Progenitor cell of endocrine pancreas (in vitro differentiated cells): ENCODE measurements around the gene DNAJC11. TPM values are rescaled to one million over a fixed set of nuclear protein-coding genes. Genes with fewer than 3 reads are reported as not detected.

Experiments used
- DNase-seq: peaks from one replicate; pipeline ENCODE4 v3.0.0; 2021; ENCODE audit warnings: low spot score; ENCODE audit not compliant: unreplicated experiment
- H3K27ac Mint-ChIP-seq: 2 replicates; pipeline ENCODE4 v1.8.0; 2021; ENCODE audit warnings: mild to moderate bottlenecking, moderate library complexity, mixed read lengths
- H3K27me3 Mint-ChIP-seq: 2 replicates; pipeline ENCODE4 v1.8.0; 2021; ENCODE audit warnings: mixed read lengths
- H3K36me3 Mint-ChIP-seq: 2 replicates; pipeline ENCODE4 v1.8.0; 2022; ENCODE audit warnings: mixed read lengths; ENCODE audit not compliant: insufficient read depth
- H3K4me1 Mint-ChIP-seq: 2 replicates; pipeline ENCODE4 v1.8.0; 2021; ENCODE audit warnings: low read depth, mixed read lengths
- H3K4me3 Mint-ChIP-seq: 2 replicates; pipeline ENCODE4 v1.8.0; 2021; ENCODE audit warnings: low read depth, mild to moderate bottlenecking, moderate library complexity, mixed read lengths
- H3K9me3 Mint-ChIP-seq: 2 replicates; pipeline ENCODE4 v1.8.0; 2021; ENCODE audit warnings: low read depth, mixed read lengths
- CTCF ChIP-seq: fragments of 200-600 bp; sonication (generic); IDR thresholded peaks from one replicate; pipeline ENCODE4 v1.5.0; 2021; ENCODE audit warnings: antibody characterized with exemption, mild to moderate bottlenecking; ENCODE audit not compliant: unreplicated experiment
- total RNA-seq: library from RNA; stranded (reverse); gene quantifications from 2 replicates; pipeline ENCODE4 v1.2.1, GENCODE V29; 2021

Gene DNAJC11
- total RNA-seq, 1 donor from 2014 or later: 65.8 TPM

- Mint-ChIP-seq H3K27me3 (no peaks in the 10 kb centered on the region), H3K36me3 (peaks cover 25% of the 10 kb centered on the region), H3K4me3 (no peak overlapping the region), H3K4me1 (peaks cover 12% of the 10 kb centered on the region), H3K9me3 (no peaks in the 10 kb centered on the region), H3K27ac (no peak overlapping the region)
- DNase-seq: no peak
- TF ChIP-seq CTCF: no peak
These were observed 78.2 kb downstream of the DNAJC11 start for GRCh38 chr1:6623269-6623965.

- no peak for DNase-seq
- no peaks in the 10 kb centered on the region for H3K27me3 Mint-ChIP-seq
- H3K4me3 Mint-ChIP-seq: peak overlapping the region; percentile 5
- TF ChIP-seq CTCF: no peak
- H3K36me3 Mint-ChIP-seq: peaks cover 20% of the 10 kb centered on the region
- H3K4me1 Mint-ChIP-seq: peaks cover 12% of the 10 kb centered on the region
- no peaks in the 10 kb centered on the region for H3K9me3 Mint-ChIP-seq
- H3K27ac Mint-ChIP-seq: no peak overlapping the region
These were observed 79.0 kb downstream of the DNAJC11 start for GRCh38 chr1:6622396-6623152.

GRCh38 chr1:6621429-6622391 lies 79.9 kb downstream of the DNAJC11 start:
- no peak for DNase-seq
- peaks cover 12% of the 10 kb centered on the region for H3K4me1 Mint-ChIP-seq
- no peak for TF ChIP-seq CTCF
- no peak overlapping the region for H3K27ac Mint-ChIP-seq
- H3K27me3 Mint-ChIP-seq: no peaks in the 10 kb centered on the region
- peaks cover 19% of the 10 kb centered on the region for H3K36me3 Mint-ChIP-seq
- H3K4me3 Mint-ChIP-seq: no peak overlapping the region
- no peaks in the 10 kb centered on the region for H3K9me3 Mint-ChIP-seq

- H3K4me3 Mint-ChIP-seq: no peak overlapping the region
- no peak for TF ChIP-seq CTCF
- no peak overlapping the region for H3K27ac Mint-ChIP-seq
- no peak for DNase-seq
- no peaks in the 10 kb centered on the region for H3K9me3 Mint-ChIP-seq
- peaks cover 19% of the 10 kb centered on the region for H3K36me3 Mint-ChIP-seq
- peaks cover 7% of the 10 kb centered on the region for H3K4me1 Mint-ChIP-seq
- H3K27me3 Mint-ChIP-seq: no peaks in the 10 kb centered on the region
These were observed 82.6 kb downstream of the DNAJC11 start for GRCh38 chr1:6619045-6619444.
